HepG2 (cell line): ENCODE data around the gene HSD3B7. TPM values are rescaled to one million over a fixed set of nuclear protein-coding genes. Genes with fewer than 3 reads are reported as not detected.

Experiments used
- ATF1 ChIP-seq: IDR thresholded peaks from 2 replicates; pipeline ENCODE4 v1.6.1; 2016; ENCODE audit warnings: mild to moderate bottlenecking, control low read depth
- GLI4 ChIP-seq: sonication (generic); formaldehyde crosslinking; IDR thresholded peaks from 2 replicates; pipeline ENCODE4 v1.5.1; 2020; ENCODE audit warnings: missing genetic modification reagents, mild to moderate bottlenecking, moderate library complexity, borderline replicate concordance
- KIAA2018 ChIP-seq: sonication (generic); formaldehyde crosslinking; IDR thresholded peaks from 2 replicates; pipeline ENCODE4 v1.5.0; 2020; ENCODE audit warnings: mild to moderate bottlenecking, missing genetic modification reagents, borderline replicate concordance
- MBNL3 ChIP-seq: fragments of 250-450 bp; sonication (Bioruptor Pico); conservative IDR thresholded peaks from 2 replicates; pipeline ENCODE4 v1.8.0; 2022; ENCODE audit warnings: mild to moderate bottlenecking, inconsistent platforms
- NBN ChIP-seq: fragments of 450-650 bp; conservative IDR thresholded peaks from 2 replicates; pipeline ENCODE4 v1.6.1; 2017
- SALL1 ChIP-seq: sonication (generic); formaldehyde crosslinking; IDR thresholded peaks from 2 replicates; pipeline ENCODE4 v1.8.0; 2022; ENCODE audit warnings: mild to moderate bottlenecking, missing genetic modification reagents
- SP140L ChIP-seq: sonication (generic); formaldehyde crosslinking; IDR thresholded peaks from 2 replicates; pipeline ENCODE4 v1.4.0; 2020; ENCODE audit warnings: missing genetic modification reagents, borderline replicate concordance
- TERF1 ChIP-seq: sonication (generic); formaldehyde crosslinking; IDR thresholded peaks from 2 replicates; pipeline ENCODE4 v1.8.0; 2022; ENCODE audit warnings: mild to moderate bottlenecking, missing genetic modification reagents, moderate library complexity
- USF2 ChIP-seq, 2 experiments: sonication (generic) in 1 of 2; formaldehyde crosslinking in 1 of 2; IDR thresholded peaks; 2 replicates each; pipeline versions ENCODE4 v1.5.1 to v1.6.1; 2011 to 2020; ENCODE audit warnings: borderline replicate concordance in 1 of 2, low read depth in 1 of 2, low read length in 1 of 2, mild to moderate bottlenecking in 1 of 2, missing genetic modification reagents in 1 of 2, moderate library complexity in 1 of 2
- ZBTB26 ChIP-seq: IDR thresholded peaks from 2 replicates; pipeline ENCODE4 v1.6.1; 2016; ENCODE audit warnings: missing compliant biosample characterization, missing genetic modification reagents, borderline replicate concordance
- ZMYM2 ChIP-seq: sonication (generic); formaldehyde crosslinking; IDR thresholded peaks from 2 replicates; pipeline ENCODE4 v1.8.0; 2022; ENCODE audit warnings: mild to moderate bottlenecking, missing genetic modification reagents
- ZNF234 ChIP-seq: sonication (generic); formaldehyde crosslinking; conservative IDR thresholded peaks from 2 replicates; pipeline ENCODE4 v1.5.1; 2020; ENCODE audit warnings: mild to moderate bottlenecking, missing genetic modification reagents
- ZNF670 ChIP-seq: sonication (generic); formaldehyde crosslinking; IDR thresholded peaks from 2 replicates; pipeline ENCODE4 v1.8.0; 2022; ENCODE audit warnings: mild to moderate bottlenecking, missing genetic modification reagents, borderline replicate concordance
- polyA plus RNA-seq, 8 experiments: library from polyadenylated mRNA; depleted of rRNA in 3 of 8; stranded (reverse) in 7 of 8; unstranded in 1 of 8; fragments of >200 nt; fragmentation: Illumina TruSeq in 4 of 8; extraction: Trizol in 4 of 8; gene quantifications; 2 replicates each; pipeline versions ENCODE4 v1.2.1 to v1.2.3, GENCODE V29; 2011 to 2016; ENCODE audit warnings: low read depth in 4 of 8, missing spikeins in 1 of 8, mixed read lengths in 1 of 8; ENCODE audit not compliant: insufficient read depth in 1 of 8
- total RNA-seq, 5 experiments: library from RNA; depleted of rRNA; stranded (reverse); fragments of >200 nt; fragmentation: Illumina TruSeq; extraction: Trizol; gene quantifications; 2 replicates each; pipeline ENCODE4 v1.2.3, GENCODE V29; 2016; ENCODE audit warnings: low read depth in 1 of 5

HSD3B7 gene
- total and polyA plus RNA-seq, 2 of the 13 experiments (the other 11 are each of a cell fraction or from before 2014, with no cell fraction given): 32.9 to 69.7 TPM

GRCh38 chr16:31032736-31033708, 48.0 kb downstream of the HSD3B7 start, which contains the start of gene STX4 (continued):
- TF ChIP-seq KIAA2018 (0 out of 2 replicates have a peak, but pooled peaks have one; percentile 61), SP140L (CRISPR knock-in tag) (no peak), ZMYM2 (CRISPR knock-in tag) (peak; percentile 98), ZNF234 (CRISPR knock-in tag) (0 out of 2 replicates have a peak, but pooled peaks have one; percentile 4), SALL1 (CRISPR knock-in tag) (peak; percentile 94), MBNL3 (no peak), ZNF670 (0 out of 2 replicates have a peak, but pooled peaks have one; percentile 63), NBN (no peak), USF2 (IDR thresholded peaks at IDR 0.05; ENCODE audit: low read depth, low read length) (peak; percentile 98), USF2 (CRISPR knock-in tag; IDR thresholded peaks at IDR 0.05; ENCODE audit: borderline replicate concordance) (peak; percentile 97), TERF1 (CRISPR knock-in tag) (peak; percentile 73; the same call in 1 of the 2 replicates), GLI4 (CRISPR knock-in tag) (peak; percentile 98; the same call in 1 of the 2 replicates), ATF1 (CRISPR knock-in tag) (peak; percentile 97), ZBTB26 (CRISPR knock-in tag) (no peak)
